Hepatocyte (in vitro differentiated cells): ENCODE measurements around the gene SMYD1. TPM values are rescaled to one million over a fixed set of nuclear protein-coding genes. Genes with fewer than 3 reads are reported as not detected.

Source experiments
- DNase-seq: peaks from one replicate; pipeline ENCODE4 v3.0.0-alpha.2; 2016; ENCODE audit warnings: low spot score
- H2AFZ ChIP-seq: fragments of 200-600 bp; sonication (generic); 2 replicates; pipeline ENCODE4 v1.6.0; 2016; ENCODE audit warnings: antibody characterized with exemption, mild to moderate bottlenecking
- H3K27ac ChIP-seq: fragments of 200-600 bp; sonication (generic); 2 replicates; pipeline ENCODE4 v1.5.1; 2016; ENCODE audit warnings: mild to moderate bottlenecking
- H3K27me3 ChIP-seq: fragments of 200-600 bp; sonication (generic); 2 replicates; pipeline ENCODE4 v1.6.1; 2016
- H3K36me3 ChIP-seq: fragments of 200-600 bp; sonication (generic); replicated peaks from 2 replicates; pipeline ENCODE4 v1.5.1; 2016; ENCODE audit warnings: low read depth; ENCODE audit not compliant: insufficient read depth
- H3K4me1 ChIP-seq: fragments of 200-600 bp; sonication (generic); 2 replicates; pipeline ENCODE4 v1.5.1; 2016; ENCODE audit warnings: mild to moderate bottlenecking, moderate library complexity; ENCODE audit not compliant: insufficient read depth
- H3K4me2 ChIP-seq: fragments of 200-600 bp; sonication (generic); 2 replicates; pipeline ENCODE4 v1.6.0; 2016
- H3K4me3 ChIP-seq: fragments of 200-600 bp; sonication (generic); 2 replicates; pipeline ENCODE4 v1.5.1; 2016; ENCODE audit warnings: mild to moderate bottlenecking
- H3K79me2 ChIP-seq: fragments of 200-600 bp; sonication (generic); 2 replicates; pipeline ENCODE4 v1.6.0; 2017; ENCODE audit warnings: mild to moderate bottlenecking
- H3K9me2 ChIP-seq: fragments of 200-600 bp; sonication (generic); replicated peaks from 2 replicates; pipeline ENCODE4 v1.6.0; 2017; ENCODE audit warnings: mild to moderate bottlenecking; ENCODE audit not compliant: insufficient read depth
- H3K9me3 ChIP-seq: fragments of 200-600 bp; sonication (generic); 2 replicates; pipeline ENCODE4 v1.5.1; 2016; ENCODE audit warnings: low read depth, mild to moderate bottlenecking
- H4K20me1 ChIP-seq: fragments of 200-600 bp; sonication (generic); 2 replicates; pipeline ENCODE4 v1.6.0; 2016; ENCODE audit warnings: mild to moderate bottlenecking; ENCODE audit not compliant: insufficient read depth, poor library complexity, severe bottlenecking
- EZH2 ChIP-seq: fragments of 200-600 bp; sonication (generic); IDR thresholded peaks from 2 replicates; pipeline ENCODE4 v1.6.1; 2016; ENCODE audit warnings: antibody characterized with exemption, mild to moderate bottlenecking, borderline replicate concordance
- EZH2phosphoT487 ChIP-seq: fragments of 200-600 bp; sonication (generic); IDR thresholded peaks from one replicate; pipeline ENCODE4 v1.6.1; 2018; ENCODE audit warnings: antibody characterized with exemption, mild to moderate bottlenecking, low read depth, moderate library complexity; ENCODE audit not compliant: unreplicated experiment, severe bottlenecking
- WGBS: methylation state at CpG from one replicate; pipeline ENCODE4 v1.1.6; 2016; ENCODE audit warnings: low lambda C conversion rate; ENCODE audit errors: missing lambda C conversion rate; 5-methylcytosine and 5-hydroxymethylcytosine counted together
- polyA plus RNA-seq: library from polyadenylated mRNA; unstranded; fragments of >200 nt; fragmentation: Nextera tagmentation; extraction: Ambion mirVana; gene quantifications from 2 replicates; pipeline ENCODE4 v1.2.1, GENCODE V29; 2016
- total RNA-seq: library from RNA; depleted of rRNA; stranded (reverse); fragments of >200 nt; gene quantifications from 2 replicates; pipeline ENCODE4 v1.2.3, GENCODE V29; 2014
- TF ChIP-seq, protein P1 (sequence below): fragments of 200-600 bp; sonication (generic); IDR thresholded peaks from 2 replicates; pipeline ENCODE4 v1.5.1; 2016; ENCODE audit warnings: antibody characterized with exemption, mild to moderate bottlenecking; ENCODE audit not compliant: poor library complexity

Gene SMYD1
- total and polyA plus RNA-seq, 2 experiments from 2014 or later, result 0.10 TPM; not detected in 1

DNA sequence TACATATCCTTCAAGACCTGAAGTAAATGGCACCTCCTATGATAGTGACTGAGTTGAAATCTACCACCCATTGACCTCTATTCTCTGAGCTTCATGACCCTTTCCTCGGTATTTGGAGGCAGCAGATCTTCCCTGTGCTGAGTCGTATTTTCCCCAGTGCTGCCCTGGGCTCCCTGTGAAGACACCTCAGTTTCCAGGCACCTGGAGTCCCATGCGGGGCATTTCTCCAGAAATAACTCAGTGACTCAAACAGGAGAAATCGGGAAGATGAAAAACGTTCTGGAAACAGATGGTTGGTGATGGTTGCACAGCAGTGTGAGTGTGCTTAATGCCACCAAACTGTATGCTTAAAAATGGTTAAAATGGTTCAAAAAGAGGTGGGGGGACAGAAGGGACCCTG is 18.0 kb downstream of the SMYD1 start:
- no peaks in the 10 kb centered on the region for H3K9me3 ChIP-seq
- no peak for TF ChIP-seq EZH2phosphoT487
- TF ChIP-seq EZH2, result no peak
- TF ChIP-seq, protein P1, sequence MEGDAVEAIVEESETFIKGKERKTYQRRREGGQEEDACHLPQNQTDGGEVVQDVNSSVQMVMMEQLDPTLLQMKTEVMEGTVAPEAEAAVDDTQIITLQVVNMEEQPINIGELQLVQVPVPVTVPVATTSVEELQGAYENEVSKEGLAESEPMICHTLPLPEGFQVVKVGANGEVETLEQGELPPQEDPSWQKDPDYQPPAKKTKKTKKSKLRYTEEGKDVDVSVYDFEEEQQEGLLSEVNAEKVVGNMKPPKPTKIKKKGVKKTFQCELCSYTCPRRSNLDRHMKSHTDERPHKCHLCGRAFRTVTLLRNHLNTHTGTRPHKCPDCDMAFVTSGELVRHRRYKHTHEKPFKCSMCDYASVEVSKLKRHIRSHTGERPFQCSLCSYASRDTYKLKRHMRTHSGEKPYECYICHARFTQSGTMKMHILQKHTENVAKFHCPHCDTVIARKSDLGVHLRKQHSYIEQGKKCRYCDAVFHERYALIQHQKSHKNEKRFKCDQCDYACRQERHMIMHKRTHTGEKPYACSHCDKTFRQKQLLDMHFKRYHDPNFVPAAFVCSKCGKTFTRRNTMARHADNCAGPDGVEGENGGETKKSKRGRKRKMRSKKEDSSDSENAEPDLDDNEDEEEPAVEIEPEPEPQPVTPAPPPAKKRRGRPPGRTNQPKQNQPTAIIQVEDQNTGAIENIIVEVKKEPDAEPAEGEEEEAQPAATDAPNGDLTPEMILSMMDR, result no peak
- WGBS, result 89% methylated on average over 5 of the region's 5 CpGs
- H3K4me3 ChIP-seq, result no peak overlapping the region
- no peaks in the 10 kb centered on the region for H3K4me1 ChIP-seq
- no peaks in the 10 kb centered on the region for H3K79me2 ChIP-seq
- no peaks in the 10 kb centered on the region for H3K27me3 ChIP-seq
- no peaks in the 10 kb centered on the region for H4K20me1 ChIP-seq
- H3K4me2 ChIP-seq, result no peak overlapping the region
- no peak overlapping the region for H3K27ac ChIP-seq
- no peaks in the 10 kb centered on the region for H3K36me3 ChIP-seq
- H3K9me2 ChIP-seq, result no peaks in the 10 kb centered on the region
- H2AFZ ChIP-seq, result no peak overlapping the region
- no peak for DNase-seq

GRCh38 chr2:88086401-88086800 is 18.8 kb downstream of the SMYD1 start:
- Histone ChIP-seq H3K9me2 (no peaks in the 10 kb centered on the region), H3K9me3 (no peaks in the 10 kb centered on the region), H4K20me1 (no peaks in the 10 kb centered on the region), H3K4me2 (no peak overlapping the region), H3K27me3 (no peaks in the 10 kb centered on the region), H3K27ac (no peak overlapping the region), H3K4me3 (no peak overlapping the region), H2AFZ (no peak overlapping the region), H3K79me2 (no peaks in the 10 kb centered on the region), H3K36me3 (no peaks in the 10 kb centered on the region), H3K4me1 (no peaks in the 10 kb centered on the region)
- no peak for DNase-seq
- TF ChIP-seq EZH2phosphoT487 (no peak), EZH2 (no peak)
- TF ChIP-seq, protein P1, result no peak
- WGBS, result 85% methylated on average over 9 of the region's 9 CpGs

GRCh38 chr2:88087073-88087472 is 19.4 kb downstream of the SMYD1 start:
- Histone ChIP-seq H3K4me2 (no peak overlapping the region), H3K4me3 (no peak overlapping the region), H2AFZ (no peak overlapping the region), H3K36me3 (no peaks in the 10 kb centered on the region), H4K20me1 (no peaks in the 10 kb centered on the region), H3K9me3 (no peaks in the 10 kb centered on the region), H3K4me1 (no peaks in the 10 kb centered on the region), H3K9me2 (no peaks in the 10 kb centered on the region), H3K27me3 (no peaks in the 10 kb centered on the region), H3K27ac (no peak overlapping the region), H3K79me2 (no peaks in the 10 kb centered on the region)
- TF ChIP-seq, protein P1, result no peak
- TF ChIP-seq EZH2phosphoT487, result no peak
- no peak for TF ChIP-seq EZH2
- WGBS, result 78% methylated on average over 2 of the region's 2 CpGs
- DNase-seq, result no peak

DNA sequence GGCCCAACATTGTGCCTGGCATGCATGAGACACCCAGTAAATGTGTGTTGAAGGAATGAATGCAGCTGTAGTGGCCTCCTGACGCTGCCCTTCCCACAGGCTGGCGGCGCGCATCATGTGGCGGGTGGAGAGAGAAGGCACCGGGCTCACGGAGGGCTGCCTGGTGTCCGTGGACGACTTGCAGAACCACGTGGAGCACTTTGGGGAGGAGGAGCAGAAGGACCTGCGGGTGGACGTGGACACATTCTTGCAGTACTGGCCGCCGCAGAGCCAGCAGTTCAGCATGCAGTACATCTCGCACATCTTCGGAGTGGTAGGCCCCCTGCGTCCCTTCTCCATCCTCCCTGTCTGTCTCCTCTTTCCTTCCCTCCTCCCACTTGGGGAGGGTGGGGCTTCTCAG is 20.1 kb downstream of the SMYD1 start:
- H2AFZ ChIP-seq, result no peak overlapping the region

More for the DNA sequence above, 20.1 kb downstream of the SMYD1 start:
- Histone ChIP-seq H3K9me3 (no peaks in the 10 kb centered on the region), H3K36me3 (no peaks in the 10 kb centered on the region), H3K4me1 (no peaks in the 10 kb centered on the region), H3K79me2 (no peaks in the 10 kb centered on the region), H4K20me1 (no peaks in the 10 kb centered on the region), H3K4me2 (no peak overlapping the region), H3K9me2 (no peaks in the 10 kb centered on the region), H3K4me3 (no peak overlapping the region), H3K27me3 (no peaks in the 10 kb centered on the region), H3K27ac (no peak overlapping the region)
- 91% methylated on average over 17 of the region's 17 CpGs for WGBS
- DNase-seq, result no peak
- TF ChIP-seq EZH2 (no peak), EZH2phosphoT487 (no peak)
- TF ChIP-seq, protein P1, result no peak
